HG03135 (cell line): ENCODE data around the gene KRT40.

ENCODE experiments used
- ATAC-seq: cut with Tn5 transposase; IDR thresholded peaks from one replicate; pipeline ENCODE4 v1.9.1; 2021; ENCODE audit warnings: mild to moderate bottlenecking, moderate library complexity; ENCODE audit not compliant: unreplicated experiment

Gene KRT40

DNA sequence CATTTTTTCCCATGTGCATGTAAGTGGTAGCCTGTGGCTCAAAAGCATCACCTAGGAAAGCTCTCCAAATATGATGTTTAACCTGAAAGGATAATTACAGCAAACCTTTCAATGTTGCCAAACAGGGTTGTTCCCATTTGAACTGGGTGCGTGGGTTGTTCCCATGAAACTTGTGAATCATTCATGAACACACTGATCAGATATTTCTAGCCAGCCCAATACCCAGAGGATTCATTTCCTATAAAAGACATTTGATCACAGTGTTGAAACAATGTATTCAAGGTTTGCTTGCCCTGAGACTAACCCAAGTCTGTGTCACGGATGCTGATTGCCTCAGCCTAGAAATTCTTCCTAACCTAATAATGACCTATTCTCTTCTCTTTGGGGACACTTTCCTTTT, 30.2 kb downstream of the KRT40 start:
- ATAC-seq = no peak

DNA sequence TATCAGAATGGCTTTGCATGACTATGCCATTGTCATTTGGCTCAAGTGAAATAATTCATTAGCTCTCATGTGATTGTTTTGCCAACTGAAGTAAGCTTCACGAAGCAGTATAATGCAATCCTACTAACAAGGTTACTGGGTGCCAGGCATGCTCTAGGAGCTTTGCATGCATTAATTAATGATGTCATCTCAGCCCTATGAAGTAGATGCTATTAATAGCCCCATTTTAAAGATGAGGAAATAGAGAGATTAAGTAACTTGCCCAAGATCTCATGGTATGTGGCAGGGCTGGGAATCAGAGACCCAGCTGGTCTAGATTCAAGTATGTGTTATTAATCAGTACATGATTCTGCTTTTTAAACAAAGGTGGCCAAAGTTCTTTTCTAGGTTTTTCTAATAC, 31.5 kb downstream of the KRT40 start:
- ATAC-seq = no peak

DNA sequence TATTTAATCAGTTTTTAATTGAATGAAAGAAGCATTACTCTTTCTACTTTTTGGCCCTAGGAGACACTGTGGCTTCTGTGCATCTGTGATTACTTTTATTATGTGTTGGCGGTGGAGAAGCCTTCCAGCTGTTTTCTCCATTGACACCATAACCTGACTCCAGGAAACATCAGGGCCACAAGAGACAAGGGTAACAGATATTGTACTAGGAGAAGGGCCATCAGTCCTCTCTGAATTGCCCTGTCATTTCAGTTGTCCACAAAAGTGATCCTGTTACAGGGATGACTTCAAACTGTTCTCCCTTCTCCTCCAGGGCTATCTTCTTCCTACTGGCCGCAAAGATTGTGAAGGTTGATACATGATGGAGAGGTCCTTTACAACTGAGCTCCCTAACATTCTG, 32.0 kb downstream of the KRT40 start:
- ATAC-seq = no peak

DNA sequence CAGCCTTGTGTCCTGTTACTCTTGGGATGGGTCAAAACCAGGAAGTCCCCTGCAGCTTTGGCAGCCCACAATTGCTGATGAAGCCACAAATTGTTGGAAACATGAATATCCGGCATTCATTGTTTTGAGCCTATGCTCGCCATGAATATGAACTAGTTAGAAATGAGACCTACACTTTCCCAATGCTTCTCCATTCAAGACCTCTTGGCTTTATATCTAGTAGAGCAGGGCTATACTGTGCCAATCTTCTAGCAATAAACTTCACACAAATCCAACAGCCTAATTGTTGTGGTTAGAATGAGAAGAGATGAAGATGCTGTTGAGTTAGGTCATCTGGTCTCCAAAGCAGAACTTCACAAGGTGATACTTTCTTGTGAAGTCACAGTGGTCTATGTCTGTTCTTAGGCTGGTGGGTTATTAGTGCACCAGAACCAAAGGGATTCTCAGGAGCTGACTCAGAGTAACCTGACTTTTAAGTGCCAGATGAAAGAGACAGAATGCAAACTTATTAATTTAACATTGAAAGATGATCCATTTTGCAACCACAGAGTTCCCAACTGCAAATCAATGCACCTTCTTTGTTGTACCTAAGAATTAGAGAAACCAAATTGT, 33.0 kb downstream of the KRT40 start:
- ATAC-seq = no peak

DNA sequence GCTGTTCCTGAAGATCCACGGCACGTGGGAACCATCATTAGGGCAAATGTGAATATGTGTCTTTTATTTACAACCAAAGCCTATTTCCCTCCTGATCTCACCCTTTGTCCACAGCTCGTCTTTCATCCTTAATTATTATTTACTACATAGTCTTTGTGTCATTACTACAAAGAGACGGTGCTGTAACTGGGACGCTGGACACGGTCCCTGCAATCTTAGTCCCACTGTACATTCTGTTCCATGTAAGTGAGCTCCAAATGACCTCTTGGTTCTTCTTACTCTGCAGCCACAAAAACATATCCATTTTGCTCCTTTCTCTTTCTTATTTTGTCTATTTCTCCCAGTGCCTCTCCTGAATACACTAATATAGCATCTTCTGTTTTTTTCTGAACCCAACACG, 34.0 kb downstream of the KRT40 start:
- ATAC-seq = no peak

DNA sequence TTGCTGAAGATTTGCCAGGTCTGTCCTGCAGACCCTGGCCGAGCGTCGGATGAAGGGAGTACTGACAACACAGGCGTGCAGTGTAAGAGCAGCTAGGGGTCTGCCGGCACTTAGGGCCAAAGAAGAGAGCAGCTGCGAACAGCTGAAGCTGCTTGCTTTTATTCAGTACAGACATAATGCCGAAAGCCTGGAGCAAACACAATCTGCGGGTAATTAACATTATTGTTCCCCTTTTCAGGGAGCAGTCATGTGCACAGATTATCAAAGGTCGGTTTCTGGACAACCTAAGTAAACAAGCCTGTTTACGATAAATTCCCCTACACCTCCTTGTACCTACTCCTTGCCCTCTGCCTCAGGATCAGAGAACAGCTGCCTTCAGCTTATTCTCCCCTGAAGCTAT, 34.7 kb downstream of the KRT40 start:
- no peak for ATAC-seq

DNA sequence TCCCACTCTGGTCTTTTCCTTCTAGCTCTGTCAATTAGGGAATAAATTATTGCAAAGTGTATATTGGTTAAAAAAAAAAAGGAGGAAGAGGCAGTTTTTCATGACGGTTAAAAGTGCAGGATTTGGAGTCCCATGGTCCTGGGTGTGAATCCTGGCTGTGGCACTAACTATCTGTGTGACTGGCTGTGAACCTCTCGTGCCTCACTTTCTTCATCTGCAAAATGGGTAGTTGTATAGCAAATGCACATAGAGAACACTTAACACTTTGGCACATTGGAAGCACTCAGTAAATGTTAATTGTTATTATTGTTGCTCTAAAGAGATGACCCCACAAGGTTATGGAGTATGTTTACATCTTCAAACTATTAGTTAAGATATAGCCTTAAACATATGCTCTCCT, 36.2 kb downstream of the KRT40 start:
- no peak for ATAC-seq

DNA sequence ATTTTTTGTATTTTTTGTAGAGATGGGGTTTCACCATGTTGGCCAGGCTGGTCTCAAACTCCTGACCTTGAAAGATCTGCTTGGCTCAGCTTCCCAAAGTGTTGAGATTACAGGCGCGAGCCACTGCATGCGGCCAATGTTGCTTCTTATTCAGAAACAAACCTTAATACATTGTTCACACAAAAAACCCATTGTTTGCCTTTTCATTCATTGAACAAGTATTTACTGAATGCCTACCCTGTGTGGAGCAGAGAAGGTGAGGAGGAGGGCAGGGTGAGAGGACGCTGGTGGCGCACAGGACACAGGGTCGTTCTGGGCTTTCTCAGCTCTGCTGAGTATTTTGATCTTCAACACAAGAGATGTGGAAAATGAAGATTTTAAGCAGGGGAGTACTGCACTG, 38.7 kb downstream of the KRT40 start:
- ATAC-seq = no peak

DNA sequence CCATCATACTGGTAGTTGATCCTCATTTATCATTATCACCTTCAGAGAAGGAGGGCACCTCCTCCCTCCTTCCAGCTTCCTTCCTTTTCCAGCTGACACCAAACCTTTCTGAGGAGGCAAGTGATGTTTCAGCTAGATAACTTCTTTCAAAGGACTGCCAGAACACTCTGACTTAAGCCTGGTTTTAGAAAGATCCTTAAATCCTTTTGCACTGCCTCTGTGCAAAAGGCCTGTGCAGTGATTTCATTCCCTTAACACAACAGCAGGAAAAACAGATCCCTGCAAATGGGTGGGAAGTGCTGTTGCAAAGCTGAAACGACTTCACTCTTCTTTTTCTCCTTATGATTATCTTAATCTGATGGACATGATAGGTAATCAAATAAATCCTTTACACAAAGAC, 39.6 kb downstream of the KRT40 start:
- no peak for ATAC-seq

DNA sequence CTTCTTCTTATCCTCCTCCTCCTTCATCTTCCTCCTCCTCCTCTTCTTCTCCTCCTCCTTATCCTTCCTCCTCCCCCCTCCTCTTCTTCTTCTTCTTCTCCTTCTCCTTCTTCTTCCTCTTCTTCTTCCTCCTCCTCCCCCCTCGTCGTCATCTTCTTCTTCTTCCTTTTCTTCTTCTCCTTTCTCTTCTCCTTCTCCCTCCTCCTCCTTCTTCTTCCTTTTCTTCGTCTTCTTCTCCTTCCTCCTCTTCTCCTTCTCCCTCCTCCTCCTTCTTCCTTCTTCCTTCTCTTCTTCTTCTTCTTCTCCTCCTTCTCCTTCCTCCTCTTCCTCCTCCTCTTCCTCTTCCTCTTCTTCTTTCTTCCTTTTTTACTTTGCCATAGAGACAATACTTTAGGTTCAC, 41.6 kb downstream of the KRT40 start:
- ATAC-seq = no peak

DNA sequence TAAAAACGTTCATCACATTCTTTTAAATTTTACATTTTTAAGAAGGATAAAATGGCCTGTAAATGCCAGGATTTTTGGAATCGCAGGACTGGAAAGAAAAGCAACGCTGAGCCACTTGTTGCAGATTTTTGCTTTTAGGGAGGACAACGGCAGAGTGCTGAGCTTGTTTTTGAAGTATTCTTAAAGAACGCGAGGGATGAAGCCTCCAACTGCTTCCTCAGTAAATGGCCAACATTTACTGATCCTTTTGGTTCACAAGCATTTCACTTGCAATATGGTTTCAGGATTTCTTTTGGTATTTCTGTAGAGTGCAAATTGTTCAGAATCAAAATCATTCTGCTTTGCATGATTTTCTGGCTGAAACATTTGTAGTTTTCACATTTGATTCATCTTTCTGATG, 43.9 kb downstream of the KRT40 start:
- ATAC-seq = no peak

DNA sequence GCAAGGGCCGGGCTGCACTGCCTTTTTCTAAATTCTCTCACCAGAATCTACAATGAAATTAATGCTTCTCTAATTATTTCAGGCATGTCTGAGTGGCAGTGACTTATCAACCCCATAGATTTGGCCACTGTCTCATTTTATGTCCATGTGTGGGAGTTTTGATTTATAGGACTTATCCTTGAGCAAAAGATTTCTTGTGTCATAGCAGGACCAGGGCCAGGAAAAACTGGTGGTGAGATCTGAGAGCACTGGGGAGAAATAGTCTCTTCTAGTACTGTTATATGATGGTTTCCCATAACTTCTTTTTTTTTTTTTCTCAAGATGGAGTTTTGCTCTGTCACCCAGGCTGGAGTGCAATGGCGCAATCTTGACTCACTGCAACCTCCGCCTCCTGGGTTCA, 45.1 kb downstream of the KRT40 start:
- ATAC-seq = no peak

DNA sequence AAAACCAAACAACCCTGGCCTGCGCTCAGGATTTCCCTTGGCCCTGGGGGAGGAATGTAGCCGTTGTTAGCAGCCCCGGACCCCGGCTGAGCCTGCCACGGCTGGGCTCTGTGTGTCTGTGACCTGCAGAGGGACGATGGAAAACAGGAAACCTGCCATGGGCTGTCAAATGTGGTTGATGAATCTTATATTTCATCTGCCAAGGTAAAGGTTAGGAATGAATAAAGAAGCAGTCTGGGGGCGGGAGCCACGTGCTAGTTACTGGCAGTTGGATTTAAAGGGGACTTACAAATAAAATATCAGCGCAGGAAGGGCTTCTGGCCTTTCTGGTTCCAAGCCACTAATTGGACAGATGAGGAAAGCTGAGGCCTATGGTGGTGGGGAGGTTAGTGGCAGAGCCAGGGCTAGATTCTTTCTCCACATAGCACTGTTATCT, 46.7 kb downstream of the KRT40 start, which contains the start of gene KRT23:
TSS of gene KRT23 (minus strand) at position 263 of the 436 bp plus-strand sequence. CDS start 1,043 bp downstream, outside the sequence.
- no peak for ATAC-seq

DNA sequence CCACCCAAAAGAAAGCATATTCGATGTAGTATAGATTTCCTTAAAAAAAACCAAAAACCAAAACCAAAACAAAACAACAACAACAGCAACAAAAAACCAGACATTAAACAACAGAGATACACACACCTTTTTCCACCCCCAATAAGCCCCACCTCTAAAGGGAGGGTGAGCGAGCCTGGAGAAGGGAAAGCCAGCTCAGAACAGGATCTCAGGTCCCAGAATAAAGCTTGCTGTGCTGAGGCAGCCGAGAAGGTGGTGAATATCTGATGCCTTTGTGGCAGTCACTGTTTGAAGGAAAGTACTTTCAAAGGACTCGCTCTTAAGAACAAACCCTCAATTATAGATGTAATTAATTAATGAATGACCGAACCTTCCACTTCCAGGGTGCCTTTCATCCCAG, 47.1 kb downstream of the KRT40 start:
- no peak for ATAC-seq

DNA sequence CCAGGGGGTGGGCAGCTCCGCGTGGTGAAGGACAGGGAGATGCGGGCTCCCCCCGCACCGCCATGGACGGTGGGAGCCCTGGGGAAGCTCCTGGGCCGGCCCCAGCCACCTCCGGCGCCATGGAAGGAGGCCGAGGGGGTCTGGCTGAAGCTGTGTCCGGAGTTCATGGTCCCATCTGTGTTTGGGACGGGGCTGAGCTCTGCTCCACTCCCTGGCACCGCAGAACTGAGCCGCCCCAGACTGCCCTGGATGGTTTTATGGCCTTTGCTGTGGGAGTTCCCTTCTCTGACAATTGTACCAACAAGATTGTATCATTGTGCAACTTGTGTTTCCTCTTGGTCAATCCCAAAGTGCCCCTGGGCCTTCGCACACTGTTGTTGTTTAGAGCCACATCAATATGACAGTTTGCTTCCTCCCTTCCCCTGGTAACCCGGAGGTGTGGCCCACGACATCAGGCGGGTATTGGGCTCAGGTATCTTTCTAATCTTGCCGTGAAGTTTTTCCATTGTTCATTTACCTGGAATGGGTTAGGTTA, 47.6 kb downstream of the KRT40 start:
- no peak for ATAC-seq

DNA sequence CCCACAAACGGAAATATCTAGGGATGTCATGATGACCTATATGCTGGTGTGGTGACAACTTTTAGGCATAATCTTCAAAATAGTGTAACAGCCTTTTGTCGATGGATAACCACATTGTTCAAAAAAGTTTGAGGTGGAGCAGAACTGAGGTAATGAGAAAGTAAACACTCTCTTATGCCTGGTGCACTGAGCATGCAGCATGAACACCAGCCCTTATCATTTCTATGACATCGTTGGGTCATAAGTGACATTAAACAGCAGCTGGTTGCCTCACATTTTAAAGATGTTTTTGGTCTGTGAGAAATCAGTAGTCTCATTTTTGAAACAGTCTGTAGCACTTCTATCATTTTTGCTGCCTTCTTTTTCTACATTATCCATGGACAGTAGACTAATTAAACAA, 48.5 kb downstream of the KRT40 start:
- ATAC-seq = no peak

DNA sequence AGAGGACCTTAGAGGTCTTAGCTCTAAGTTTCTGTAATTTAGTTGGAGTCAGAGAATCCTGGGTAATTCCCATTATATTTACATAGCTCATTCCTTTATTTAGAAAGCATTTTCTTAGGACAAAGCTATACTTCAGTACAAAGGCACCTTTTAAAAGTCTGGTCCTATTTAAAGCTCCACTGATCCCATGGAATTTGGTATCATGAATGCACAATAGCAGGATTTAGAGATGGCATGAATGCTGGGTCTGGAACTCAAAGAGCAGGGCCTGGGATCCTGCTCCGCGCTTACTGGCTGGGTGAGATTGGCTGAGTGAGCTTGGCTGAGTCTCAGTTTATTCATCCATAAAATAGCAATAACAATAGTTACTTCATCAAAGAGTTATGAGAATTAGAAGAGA, 51.5 kb downstream of the KRT40 start:
- ATAC-seq = no peak

DNA sequence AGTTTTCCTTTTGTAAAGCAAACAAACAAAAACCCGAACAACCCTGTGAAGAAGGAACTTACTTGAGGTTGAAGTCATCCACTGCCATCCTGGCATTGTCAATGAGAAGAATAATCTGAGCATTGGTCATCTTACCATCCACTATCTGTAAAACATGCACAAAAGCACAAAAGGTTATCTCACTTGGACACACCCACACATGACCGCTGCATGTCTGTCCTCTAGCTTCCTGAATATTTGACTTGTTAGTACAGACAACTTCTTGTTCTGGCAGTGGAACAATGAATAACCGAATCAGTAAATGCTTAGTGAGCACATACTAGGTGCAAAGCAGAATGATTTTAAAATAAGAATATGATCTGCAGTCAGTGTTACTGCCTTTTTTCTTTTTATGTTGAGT, 52.8 kb downstream of the KRT40 start:
- no peak for ATAC-seq
